Measurements from ENCODE around the gene RAB31. TPM values are rescaled to one million over a fixed set of nuclear protein-coding genes. Genes with fewer than 3 reads are reported as not detected.
"Not testable (repeated sequence)": the region's sequence is repeated elsewhere in the genome, so short reads cannot be mapped to it uniquely, and the experiment has no call there.

RAB31 gene
- total and polyA plus RNA-seq, 12 donors: 46.6 to 365 (median 136) TPM

GRCh38 chr18:9854801-9855676, 146.9 kb downstream of the RAB31 start:
- Histone ChIP-seq H3K4me1 (replicated peaks in 1 of 2) (peaks cover 24 to 29% of the 10 kb centered on the region in 2 donors), H3K27me3 (no peaks in the 10 kb centered on the region), H3K9me3 (replicated peaks in 1 of 3) (no peaks in the 10 kb centered on the region), H3K4me3 (peak overlapping the region in 1 of 4 donors; percentile 12), H3K36me3 (replicated peaks in 1 of 2) (peaks cover 0 to 9% of the 10 kb centered on the region in 2 donors), H3K27ac (peak overlapping the region; percentile 64 to 85 (median 77))
- intact Hi-C loops (cut with DNase I): no loop called here
- WGBS, 4 donors: 44 to 53% (median 46%) methylated on average over 12 of the region's 12 CpGs
- DNase-seq: peak in 3 of 7 donors; percentile 48 to 61 (median 51)
- TF ChIP-seq POLR2A (IDR thresholded peaks at IDR 0.05): peak in 1 of 2 donors; percentile 11
- no peak for TF ChIP-seq CTCF (IDR thresholded peaks at IDR 0.05)

DNA sequence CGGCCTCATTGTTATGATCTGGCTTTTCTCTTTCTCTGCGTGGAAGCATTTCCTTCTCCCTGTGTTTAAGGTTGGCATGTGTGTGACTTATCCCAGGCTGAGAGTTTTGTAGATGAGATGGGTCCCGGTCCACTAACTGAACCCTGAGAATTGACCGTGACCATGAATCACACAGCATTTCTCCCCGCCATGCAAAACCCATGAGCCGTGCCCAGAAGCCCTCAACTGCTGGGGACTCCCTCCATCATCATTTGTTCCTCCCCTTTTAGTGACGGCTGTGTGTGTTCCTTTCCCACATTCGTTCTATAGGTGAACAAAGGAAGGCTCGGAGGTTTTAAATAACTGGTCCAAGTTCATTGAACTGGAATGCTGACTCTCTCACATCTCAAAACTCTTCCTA, 147.6 kb downstream of the RAB31 start:
- intact Hi-C loops (cut with DNase I): no loop called here
- Histone ChIP-seq H3K27me3 (no peaks in the 10 kb centered on the region), H3K9me3 (replicated peaks in 1 of 3) (no peaks in the 10 kb centered on the region), H3K4me1 (replicated peaks in 1 of 2) (peaks cover 24 to 29% of the 10 kb centered on the region in 2 donors), H3K4me3 (peak overlapping the region in 1 of 4 donors; percentile 4), H3K27ac (peak overlapping the region; percentile 64 to 85 (median 77)), H3K36me3 (replicated peaks in 1 of 2) (peaks cover 0 to 12% of the 10 kb centered on the region in 2 donors)
- no peak for TF ChIP-seq POLR2A (IDR thresholded peaks at IDR 0.05)
- TF ChIP-seq CTCF (IDR thresholded peaks at IDR 0.05): no peak
- WGBS, 4 donors: 39 to 50% (median 48%) methylated on average over 9 of the region's 9 CpGs
- DNase-seq: peak in 4 of 7 donors; percentile 48 to 61 (median 56)

- Histone ChIP-seq H3K36me3 (replicated peaks in 1 of 2) (peaks cover 0 to 16% of the 10 kb centered on the region in 2 donors), H3K9me3 (replicated peaks in 1 of 3) (no peaks in the 10 kb centered on the region), H3K27ac (peak overlapping the region; percentile 64 to 85 (median 77)), H3K4me3 (no peak overlapping the region), H3K27me3 (no peaks in the 10 kb centered on the region), H3K4me1 (replicated peaks in 1 of 2) (peaks cover 24 to 32% of the 10 kb centered on the region in 2 donors)
- 78 to 93% (median 86%) methylated on average over 3 of the region's 3 CpGs for WGBS, 4 donors
- no peak for TF ChIP-seq CTCF (IDR thresholded peaks at IDR 0.05)
- TF ChIP-seq POLR2A (IDR thresholded peaks at IDR 0.05): no peak
- no peak for DNase-seq
- intact Hi-C loops (cut with DNase I): no loop called here
Measured at GRCh38 chr18:9856092-9856491, 148.0 kb downstream of the RAB31 start.

- H3K27me3 ChIP-seq; H3K9me3 ChIP-seq (replicated peaks in 1 of 3); intact Hi-C loops (cut with DNase I); DNase-seq; H3K27ac ChIP-seq; H3K4me3 ChIP-seq: not testable (repeated sequence)
- 87 to 99% (median 95%) methylated on average over 4 of the region's 4 CpGs for WGBS, 4 donors
- peaks cover 24 to 42% of the 10 kb centered on the region in 2 donors for H3K4me1 ChIP-seq (replicated peaks in 1 of 2)
- peaks cover 0 to 18% of the 10 kb centered on the region in 2 donors for H3K36me3 ChIP-seq (replicated peaks in 1 of 2)
Measured at GRCh38 chr18:9857479-9857998, 149.4 kb downstream of the RAB31 start.
